Measurements from ENCODE around the gene POC1B. TPM values are rescaled to one million over a fixed set of nuclear protein-coding genes. Genes with fewer than 3 reads are reported as not detected.

POC1B gene
- total RNA-seq, 1 experiment from 2014 or later, result 17.8 TPM

- peaks cover 23% of the 10 kb centered on the region for H3K4me1 Mint-ChIP-seq
- TF ChIP-seq ESRRA (CRISPR knock-in tag; IDR thresholded peaks at IDR 0.05; ENCODE audit: borderline replicate concordance), result 0 out of 2 replicates have a peak, but pooled peaks have one; percentile 48
- 0 out of 2 replicates have a peak, but pooled peaks have one; percentile 19 for TF ChIP-seq TCF7 (CRISPR knock-in tag; IDR thresholded peaks at IDR 0.05; ENCODE audit: low read depth)
- TF ChIP-seq ZNF138 (CRISPR knock-in tag; conservative IDR thresholded peaks at IDR 0.05), result 0 out of 2 replicates have a peak, but pooled peaks have one; percentile 12
- TF ChIP-seq GABPB1 (CRISPR knock-in tag; IDR thresholded peaks at IDR 0.05), result no peak
- TF ChIP-seq NR2C2 (CRISPR knock-in tag; IDR thresholded peaks at IDR 0.05), result no peak
- no peak for TF ChIP-seq NR1H2 (CRISPR knock-in tag; IDR thresholded peaks at IDR 0.05)
- no peak for TF ChIP-seq ZNF532 (CRISPR knock-in tag; IDR thresholded peaks at IDR 0.05; ENCODE audit: borderline replicate concordance)
- TF ChIP-seq ATF3 (CRISPR knock-in tag; conservative IDR thresholded peaks at IDR 0.05), result no peak
- peaks cover 13% of the 10 kb centered on the region for H3K36me3 Mint-ChIP-seq
- no peak overlapping the region for H3K27ac Mint-ChIP-seq
- H3K9me3 Mint-ChIP-seq, result no peaks in the 10 kb centered on the region
- ChIA-PET POLR2A (interaction anchor here (0.8 to 1.9 kb wide), 5 partner anchors 55 to 178 kb away, joined by 3 to 15 read pairs (median 4); partner anchors contain the start of gene DUSP6), CTCF (interaction anchor here (0.6 to 2.5 kb wide), 9 partner anchors 54 to 945 kb away, joined by 3 to 11 read pairs (median 5); partner anchors contain the start of genes DUSP6 and KITLG)
- H3K27me3 Mint-ChIP-seq (ENCODE audit: low read depth), result no peaks in the 10 kb centered on the region
- DNase-seq (ENCODE audit: low spot score) (peak; percentile 66), ATAC-seq (peak; percentile 53)
- peak overlapping the region; percentile 99 for H3K4me3 Mint-ChIP-seq
Observed at GRCh38 chr12:89525305-89525823, 483 bp downstream of the POC1B start.

- DNase-seq (ENCODE audit: low spot score) (peak; percentile 90), ATAC-seq (peak; percentile 81)
- ChIA-PET POLR2A (interaction anchor here (0.5 to 1.9 kb wide), 8 partner anchors 54 to 1008 kb away, joined by 3 to 15 read pairs (median 4); partner anchors contain the start of gene DUSP6), CTCF (interaction anchor here (0.6 to 2.5 kb wide), 13 partner anchors 11 to 945 kb away, joined by 3 to 11 read pairs (median 4); partner anchors contain the start of gene KITLG)
- no peak for TF ChIP-seq MYBL2 (CRISPR knock-in tag; IDR thresholded peaks at IDR 0.05)
- TF ChIP-seq IRF1 (CRISPR knock-in tag; IDR thresholded peaks at IDR 0.05), result no peak
- no peak for TF ChIP-seq JUN (CRISPR knock-in tag; IDR thresholded peaks at IDR 0.05)
- no peak for TF ChIP-seq FOXK1 (CRISPR knock-in tag; IDR thresholded peaks at IDR 0.05)
- TF ChIP-seq ZNF317 (CRISPR knock-in tag; IDR thresholded peaks at IDR 0.05; ENCODE audit: borderline replicate concordance, low read depth), result no peak
- no peak for TF ChIP-seq CDX4 (CRISPR knock-in tag; IDR thresholded peaks at IDR 0.05; ENCODE audit: borderline replicate concordance)
- no peak for TF ChIP-seq ZBTB21 (CRISPR knock-in tag; IDR thresholded peaks at IDR 0.05; ENCODE audit: borderline replicate concordance)
- no peak; the same call in 1 of the 2 replicates for TF ChIP-seq SP1 (CRISPR knock-in tag; conservative IDR thresholded peaks at IDR 0.05)
- peak; percentile 84 for TF ChIP-seq HMGXB4 (CRISPR knock-in tag; IDR thresholded peaks at IDR 0.05)
- TF ChIP-seq, protein P1, sequence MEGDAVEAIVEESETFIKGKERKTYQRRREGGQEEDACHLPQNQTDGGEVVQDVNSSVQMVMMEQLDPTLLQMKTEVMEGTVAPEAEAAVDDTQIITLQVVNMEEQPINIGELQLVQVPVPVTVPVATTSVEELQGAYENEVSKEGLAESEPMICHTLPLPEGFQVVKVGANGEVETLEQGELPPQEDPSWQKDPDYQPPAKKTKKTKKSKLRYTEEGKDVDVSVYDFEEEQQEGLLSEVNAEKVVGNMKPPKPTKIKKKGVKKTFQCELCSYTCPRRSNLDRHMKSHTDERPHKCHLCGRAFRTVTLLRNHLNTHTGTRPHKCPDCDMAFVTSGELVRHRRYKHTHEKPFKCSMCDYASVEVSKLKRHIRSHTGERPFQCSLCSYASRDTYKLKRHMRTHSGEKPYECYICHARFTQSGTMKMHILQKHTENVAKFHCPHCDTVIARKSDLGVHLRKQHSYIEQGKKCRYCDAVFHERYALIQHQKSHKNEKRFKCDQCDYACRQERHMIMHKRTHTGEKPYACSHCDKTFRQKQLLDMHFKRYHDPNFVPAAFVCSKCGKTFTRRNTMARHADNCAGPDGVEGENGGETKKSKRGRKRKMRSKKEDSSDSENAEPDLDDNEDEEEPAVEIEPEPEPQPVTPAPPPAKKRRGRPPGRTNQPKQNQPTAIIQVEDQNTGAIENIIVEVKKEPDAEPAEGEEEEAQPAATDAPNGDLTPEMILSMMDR (IDR thresholded peaks at IDR 0.05), result peak; percentile 31
- TF ChIP-seq CBFB (CRISPR knock-in tag; IDR thresholded peaks at IDR 0.05; ENCODE audit: low read depth), result no peak
- TF ChIP-seq TEAD1 (CRISPR knock-in tag; IDR thresholded peaks at IDR 0.05), result 0 out of 2 replicates have a peak, but pooled peaks have one; percentile 9
- 0 out of 2 replicates have a peak, but pooled peaks have one; percentile 31 for TF ChIP-seq E2F5 (CRISPR knock-in tag; IDR thresholded peaks at IDR 0.05)
- Mint-ChIP-seq H3K4me3 (peak within 1 kb of the TSS; percentile 99), H3K27ac (peak within 1 kb of the TSS; percentile 92), H3K27me3 (ENCODE audit: low read depth) (no peaks in the 10 kb centered on the region), H3K4me1 (peaks cover 23% of the 10 kb centered on the region), H3K9me3 (no peaks in the 10 kb centered on the region), H3K36me3 (peaks cover 13% of the 10 kb centered on the region)
Observed at GRCh38 chr12:89524541-89525304, 1.1 kb downstream of the POC1B start, which contains the start of gene GALNT4. Gene GALNT4, minus strand, starts transcription at chr12:89524796. Its CDS starts 247 bp downstream, at chr12:89524549.

All from WTC11 (cell line).